Omental fat pad (tissue), 4 donors: ENCODE results near the gene USP15. TPM values are rescaled to one million over a fixed set of nuclear protein-coding genes. Genes with fewer than 3 reads are reported as not detected.

Source experiments
- ATAC-seq: fragments of 150-250 bp; one replicate; pipeline ENCODE4 v1.9.1; 2016; ENCODE audit warnings: mild to moderate bottlenecking, moderate library complexity; ENCODE audit not compliant: low FRiP score
- DNase-seq: peaks from one replicate; pipeline ENCODE4 v3.0.0-alpha.2; 2019; ENCODE audit warnings: low spot score
- total RNA-seq, 4 donors: library from RNA; depleted of rRNA; stranded (reverse); fragments of >200 nt; gene quantifications; one replicate each; pipeline ENCODE4 v1.1.0, GENCODE V29; 2016
- TF ChIP-seq, protein P1 (sequence below), 3 donors: fragments of 450-650 bp; IDR thresholded peaks; one replicate each; pipeline ENCODE4 v1.5.1; 2016 to 2017; ENCODE audit warnings: antibody characterized with exemption in 3 of 3, mild to moderate bottlenecking in 3 of 3, moderate library complexity in 2 of 3

The USP15 gene
- total RNA-seq, 4 donors from 2014 or later = 80.4 to 159 (median 111) TPM

- ATAC-seq = no peak
- TF ChIP-seq, protein P1, sequence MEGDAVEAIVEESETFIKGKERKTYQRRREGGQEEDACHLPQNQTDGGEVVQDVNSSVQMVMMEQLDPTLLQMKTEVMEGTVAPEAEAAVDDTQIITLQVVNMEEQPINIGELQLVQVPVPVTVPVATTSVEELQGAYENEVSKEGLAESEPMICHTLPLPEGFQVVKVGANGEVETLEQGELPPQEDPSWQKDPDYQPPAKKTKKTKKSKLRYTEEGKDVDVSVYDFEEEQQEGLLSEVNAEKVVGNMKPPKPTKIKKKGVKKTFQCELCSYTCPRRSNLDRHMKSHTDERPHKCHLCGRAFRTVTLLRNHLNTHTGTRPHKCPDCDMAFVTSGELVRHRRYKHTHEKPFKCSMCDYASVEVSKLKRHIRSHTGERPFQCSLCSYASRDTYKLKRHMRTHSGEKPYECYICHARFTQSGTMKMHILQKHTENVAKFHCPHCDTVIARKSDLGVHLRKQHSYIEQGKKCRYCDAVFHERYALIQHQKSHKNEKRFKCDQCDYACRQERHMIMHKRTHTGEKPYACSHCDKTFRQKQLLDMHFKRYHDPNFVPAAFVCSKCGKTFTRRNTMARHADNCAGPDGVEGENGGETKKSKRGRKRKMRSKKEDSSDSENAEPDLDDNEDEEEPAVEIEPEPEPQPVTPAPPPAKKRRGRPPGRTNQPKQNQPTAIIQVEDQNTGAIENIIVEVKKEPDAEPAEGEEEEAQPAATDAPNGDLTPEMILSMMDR (IDR thresholded peaks at IDR 0.05) = no peak
- no peak for DNase-seq
Measured at GRCh38 chr12:62278022-62278421, 17.8 kb downstream of the USP15 start.

- ATAC-seq (no peak), DNase-seq (no peak)
- TF ChIP-seq, protein P1 (IDR thresholded peaks at IDR 0.05) = no peak
Measured at GRCh38 chr12:62279058-62279457, 18.9 kb downstream of the USP15 start.

DNA sequence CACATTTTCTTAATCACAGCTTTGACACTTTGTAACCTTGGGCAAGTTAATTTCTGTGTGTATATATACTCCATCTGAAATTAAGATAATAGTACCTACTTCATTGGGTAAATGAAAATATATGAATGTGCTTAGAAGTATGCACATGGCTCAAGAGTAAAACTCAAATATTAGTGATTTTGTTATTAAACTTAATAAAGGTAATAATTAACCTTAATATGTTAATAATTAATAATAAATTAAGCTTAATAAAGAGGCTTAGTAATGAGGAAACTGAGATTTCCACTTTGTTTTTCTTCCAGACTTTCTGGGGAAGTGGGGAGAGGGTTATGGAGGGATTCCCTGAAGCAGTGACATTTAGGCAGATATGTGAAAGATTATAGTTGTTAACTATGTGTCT lies 19.8 kb downstream of the USP15 start:
- ATAC-seq = no peak
- TF ChIP-seq, protein P1 (IDR thresholded peaks at IDR 0.05) = no peak
- no peak for DNase-seq

DNA sequence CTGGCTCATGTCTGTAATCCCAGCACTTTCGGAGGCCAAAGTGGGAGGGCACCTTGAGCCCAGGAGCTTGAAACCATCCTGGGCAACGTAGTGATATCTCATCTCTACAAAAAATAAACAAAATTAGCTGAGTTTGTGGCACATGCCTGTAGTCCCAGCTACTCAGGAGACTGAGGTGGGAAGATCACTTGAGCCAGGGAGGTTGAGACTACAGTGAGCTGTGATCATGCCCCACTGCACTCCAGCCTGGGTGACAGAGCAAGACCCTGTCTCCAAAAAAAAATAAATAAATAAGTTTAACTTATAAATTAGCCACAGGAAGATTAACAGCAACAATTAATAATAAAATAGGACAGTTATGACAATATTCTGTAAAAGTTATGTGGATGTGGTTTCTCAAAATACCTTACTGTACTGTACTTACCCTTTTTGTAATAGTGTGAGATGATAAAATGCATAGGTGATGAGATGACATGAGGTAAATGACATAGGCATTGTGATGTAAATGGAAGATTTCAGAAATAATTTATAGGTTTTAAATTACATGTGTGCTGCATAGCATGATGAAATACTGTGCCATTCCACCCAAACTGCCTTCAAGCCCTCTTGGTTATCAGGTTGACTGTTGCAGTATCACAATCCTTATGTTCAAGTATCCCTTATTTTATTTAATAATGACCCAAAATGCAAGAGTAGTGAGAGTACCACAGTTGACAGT lies 22.0 kb downstream of the USP15 start:
- TF ChIP-seq, protein P1 (IDR thresholded peaks at IDR 0.05) = no peak
- DNase-seq (no peak), ATAC-seq (no peak)

DNA sequence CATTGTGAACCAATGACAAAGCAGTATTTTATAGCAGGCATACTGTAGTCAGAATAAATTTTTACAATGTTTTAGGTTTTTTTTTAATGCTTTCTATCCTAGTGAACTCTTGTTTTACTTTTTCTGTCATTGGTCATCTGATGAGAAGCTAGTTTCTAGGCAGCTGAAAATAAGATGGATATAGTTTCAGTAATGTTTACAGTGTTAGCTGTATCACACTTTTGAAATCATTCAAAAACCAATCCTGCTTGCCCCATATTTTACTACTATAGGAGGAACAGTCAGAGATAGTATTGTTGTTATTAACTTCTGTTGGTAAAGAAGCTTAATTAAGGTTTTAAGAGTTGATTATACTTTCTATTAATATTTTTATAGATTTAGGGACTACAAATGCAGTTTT lies 24.5 kb downstream of the USP15 start:
- ATAC-seq (no peak), DNase-seq (no peak)
- TF ChIP-seq, protein P1 (IDR thresholded peaks at IDR 0.05) = no peak

DNA sequence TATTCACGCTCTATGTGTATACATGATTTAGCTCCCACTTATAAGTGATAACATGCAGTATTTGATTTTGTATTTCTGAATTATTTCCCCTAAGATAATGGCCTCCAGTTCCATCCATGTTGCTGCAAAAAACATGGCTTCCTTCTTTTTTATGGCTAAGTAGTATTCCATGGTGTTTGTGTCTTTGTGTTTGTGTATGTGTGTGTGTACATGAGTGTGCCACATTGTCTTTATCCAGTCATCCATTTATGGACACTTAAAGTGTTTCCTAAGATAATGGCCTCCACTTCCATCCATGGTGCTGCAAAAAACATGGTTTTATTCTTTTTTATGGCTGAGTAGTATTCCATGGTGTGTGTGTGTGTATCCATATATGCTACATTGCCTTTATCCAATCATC lies 25.1 kb downstream of the USP15 start:
- ATAC-seq = no peak
- no peak for DNase-seq
- TF ChIP-seq, protein P1 (IDR thresholded peaks at IDR 0.05) = no peak

GRCh38 chr12:62288328-62288727 lies 28.1 kb downstream of the USP15 start:
- DNase-seq (no peak), ATAC-seq (no peak)
- TF ChIP-seq, protein P1 (IDR thresholded peaks at IDR 0.05) = no peak
